GM15510 (cell line): Measurements from ENCODE around the gene FHIP1B.

Source experiments
- POLR2A ChIP-seq: IDR thresholded peaks from 3 replicates; pipeline ENCODE4 v1.6.1; 2011; ENCODE audit warnings: borderline replicate concordance; ENCODE audit not compliant: insufficient read length; ENCODE audit errors: extremely low read depth

FHIP1B gene

GRCh38 chr11:6223854-6224253 lies 10.6 kb downstream of the FHIP1B start:
- TF ChIP-seq POLR2A = no peak

DNA sequence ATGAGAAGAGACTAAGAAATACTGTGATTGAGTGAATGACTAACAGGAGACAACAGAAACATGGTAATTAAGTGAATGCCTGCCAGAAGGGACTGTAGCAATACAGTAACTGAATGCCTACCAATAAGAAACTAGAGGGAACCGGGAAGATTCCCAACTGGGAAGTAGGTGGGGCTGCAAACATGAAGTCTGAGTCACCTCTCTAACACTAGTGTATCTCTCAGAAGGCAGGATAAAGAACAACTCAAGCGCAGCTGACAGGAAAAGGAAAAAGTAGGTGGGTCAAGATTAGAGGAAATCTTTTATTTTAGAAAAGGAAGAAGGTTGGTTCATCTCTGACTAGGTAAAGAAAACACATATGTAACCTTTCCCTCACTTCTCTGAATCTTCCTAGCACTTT lies 15.1 kb downstream of the FHIP1B start:
- no peak for TF ChIP-seq POLR2A

DNA sequence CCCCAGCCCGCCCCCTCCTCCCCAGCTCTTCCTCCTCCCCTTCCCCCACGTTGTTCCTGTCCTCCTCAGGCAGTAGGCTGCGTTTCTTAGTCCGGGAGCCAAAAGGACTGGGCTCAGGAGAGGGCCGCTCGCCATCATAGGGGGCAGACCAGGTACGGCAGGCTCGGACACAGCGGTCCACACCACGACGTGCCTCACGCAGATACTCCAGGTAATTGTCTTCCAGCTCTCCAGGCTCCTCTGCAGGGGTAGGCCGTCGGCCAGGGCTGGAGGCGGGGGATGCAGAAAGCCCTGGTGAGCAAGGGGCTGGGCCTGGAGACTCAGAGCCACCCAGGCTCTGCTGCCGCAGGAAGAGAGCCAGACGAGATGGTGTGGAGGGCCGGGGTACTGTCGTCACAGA lies 16.7 kb downstream of the FHIP1B start:
- no peak for TF ChIP-seq POLR2A

DNA sequence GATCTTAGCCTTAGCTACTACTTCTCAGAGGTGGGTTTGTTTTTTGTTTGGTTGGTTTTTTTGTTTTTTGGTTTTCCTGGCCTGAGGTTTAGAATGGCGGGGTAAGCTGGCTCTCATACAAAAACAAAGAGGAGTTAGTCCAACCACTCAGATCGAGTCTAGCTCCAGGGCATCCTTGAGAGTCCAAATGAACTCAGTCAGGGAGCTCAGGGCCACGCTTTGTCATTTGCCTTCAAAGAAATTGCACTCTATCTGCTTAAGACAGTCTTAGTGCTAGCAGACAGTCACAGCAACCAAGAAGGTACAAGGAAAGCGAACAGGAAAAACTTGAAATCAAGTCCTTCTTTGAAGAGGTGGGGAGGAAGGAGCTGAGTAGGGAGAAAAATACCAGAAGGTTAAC lies 17.9 kb downstream of the FHIP1B start:
- TF ChIP-seq POLR2A = no peak

DNA sequence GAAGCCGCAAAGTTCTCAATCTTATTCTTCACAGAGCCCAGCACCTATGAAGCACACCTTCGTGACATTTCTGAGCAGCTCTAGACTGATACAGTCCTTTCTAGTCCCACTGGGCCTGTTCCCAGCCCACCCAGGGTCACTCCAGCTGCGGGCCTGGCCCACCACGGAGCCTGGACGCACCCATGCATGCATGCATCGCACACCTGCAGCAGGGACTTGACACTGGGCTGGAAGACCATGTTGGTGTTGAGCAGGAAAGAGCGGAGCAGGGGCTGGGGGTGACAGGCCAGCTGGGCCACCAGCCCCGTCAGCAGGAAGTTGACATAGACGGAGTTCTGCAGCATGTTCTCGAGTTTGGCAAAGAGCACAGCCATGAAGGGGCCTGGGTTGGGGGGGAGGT lies 19.9 kb downstream of the FHIP1B start:
- TF ChIP-seq POLR2A = no peak

GRCh38 chr11:6210274-6210955 lies 24.0 kb downstream of the FHIP1B start:
- no peak for TF ChIP-seq POLR2A

DNA sequence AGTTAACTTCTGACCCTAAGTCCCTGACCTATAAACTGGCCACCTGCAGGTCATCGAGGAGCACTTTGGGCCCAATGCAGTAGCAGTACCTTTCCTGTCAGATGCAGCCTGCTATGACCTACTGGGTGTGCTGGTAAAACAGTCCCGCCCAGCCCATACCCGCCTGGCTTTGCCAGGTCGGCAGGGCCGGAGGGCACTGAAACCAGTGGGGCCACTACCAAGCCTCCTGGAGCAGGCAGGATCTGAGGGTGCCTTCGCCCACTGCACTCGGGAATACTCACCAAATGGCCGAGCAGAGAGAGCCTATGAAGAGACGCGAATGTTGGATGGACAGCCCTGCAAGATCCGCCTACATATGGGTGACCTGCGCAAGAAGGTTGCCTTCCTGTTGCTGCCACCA lies 24.6 kb downstream of the FHIP1B start:
- no peak for TF ChIP-seq POLR2A

DNA sequence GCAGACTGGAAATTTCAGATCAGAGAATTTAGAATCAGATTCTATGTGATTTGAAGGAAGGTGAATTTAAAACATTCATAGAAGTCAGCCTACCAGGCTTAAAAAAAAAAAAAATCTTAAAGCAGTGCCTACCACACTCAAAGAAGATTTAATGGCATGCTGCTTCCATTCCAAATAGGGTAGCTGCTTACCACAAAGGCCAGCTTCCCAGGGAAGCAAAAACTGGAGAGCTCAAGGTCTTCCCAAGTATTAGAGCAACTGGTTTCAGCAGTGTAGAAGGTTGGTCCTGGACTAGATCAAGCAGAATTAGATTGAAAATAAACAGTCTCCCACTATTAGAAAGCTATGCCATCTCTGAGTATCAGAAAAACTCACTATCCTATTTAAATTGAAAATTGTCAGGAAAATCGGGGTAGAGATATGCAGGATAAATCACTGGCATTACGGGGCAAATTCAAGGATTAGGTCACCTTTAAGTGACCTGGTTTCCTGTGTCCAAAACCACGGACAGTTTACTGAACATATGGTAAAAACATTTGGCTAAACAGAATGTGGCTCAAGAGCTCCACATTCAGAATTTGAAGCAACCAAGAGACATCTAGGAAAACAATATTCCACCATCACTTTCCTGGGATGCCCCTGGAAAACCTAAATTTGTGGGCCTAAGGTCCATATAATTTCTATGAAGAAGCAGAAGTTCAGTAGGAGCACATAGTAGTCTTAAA lies 27.8 kb downstream of the FHIP1B start:
- TF ChIP-seq POLR2A = no peak

DNA sequence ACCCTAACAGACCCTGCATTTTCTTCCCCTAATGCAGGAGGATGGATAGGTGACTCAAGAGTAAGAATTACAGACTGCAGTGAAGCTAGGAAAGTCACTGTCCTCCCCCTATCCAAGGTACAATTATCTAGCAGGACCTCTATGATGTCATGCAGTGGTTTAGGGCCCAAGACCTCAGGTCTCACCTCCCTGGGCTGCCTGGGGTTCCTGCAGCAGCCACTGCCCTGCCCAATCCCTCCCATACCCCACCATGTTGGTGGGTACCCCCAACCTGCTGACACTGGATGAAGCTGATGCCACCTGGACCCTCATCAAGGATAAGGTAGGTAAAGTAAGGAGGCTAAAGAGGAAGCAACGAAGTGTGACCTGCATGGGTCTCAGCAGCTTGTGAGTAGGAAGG lies 29.1 kb downstream of the FHIP1B start, which contains the start of gene C11orf42:
Gene C11orf42 (plus strand): TSS at position 192 of the 400 bp plus-strand sequence. CDS start 59 bp downstream, at position 251.
- no peak for TF ChIP-seq POLR2A

- TF ChIP-seq POLR2A = no peak
These were observed 29.7 kb downstream of the FHIP1B start for GRCh38 chr11:6204706-6205105.

GRCh38 chr11:6203327-6203726 lies 31.1 kb downstream of the FHIP1B start:
- TF ChIP-seq POLR2A = no peak

- TF ChIP-seq POLR2A = no peak
These were observed 32.4 kb downstream of the FHIP1B start for GRCh38 chr11:6202041-6202440.

GRCh38 chr11:6201481-6201880 lies 33.0 kb downstream of the FHIP1B start:
- no peak for TF ChIP-seq POLR2A

- TF ChIP-seq POLR2A = no peak
These were observed 33.5 kb downstream of the FHIP1B start for GRCh38 chr11:6200975-6201374.

GRCh38 chr11:6199174-6199810 lies 35.1 kb downstream of the FHIP1B start, which contains the start of gene OR52W1:
Gene OR52W1, plus strand, starts transcription at chr11:6199224. Its CDS starts 0 bp downstream, at chr11:6199224.
- TF ChIP-seq POLR2A = no peak

GRCh38 chr11:6197466-6198200 lies 36.8 kb downstream of the FHIP1B start:
- TF ChIP-seq POLR2A = no peak

- TF ChIP-seq POLR2A = no peak
These were observed 38.0 kb downstream of the FHIP1B start for GRCh38 chr11:6196396-6196795.
